ENCODE results near the gene SRGN.

SRGN gene

GRCh38 chr10:69062901-69063300 lies 25.0 kb upstream of the SRGN start:
- no peak overlapping the region for H3K27ac ChIP-seq
- TF ChIP-seq ZFX (IDR thresholded peaks at IDR 0.05) (no peak), CTCF (conservative IDR thresholded peaks at IDR 0.05) (no peak)

- H3K27ac ChIP-seq = no peak overlapping the region
- TF ChIP-seq CTCF (conservative IDR thresholded peaks at IDR 0.05) = no peak
- no peak for TF ChIP-seq ZFX (IDR thresholded peaks at IDR 0.05)
These were observed 23.1 kb upstream of the SRGN start for GRCh38 chr10:69064762-69065328.

GRCh38 chr10:69065406-69066361 lies 22.2 kb upstream of the SRGN start:
- no peak overlapping the region for H3K27ac ChIP-seq
- TF ChIP-seq CTCF (conservative IDR thresholded peaks at IDR 0.05) = no peak
- no peak for TF ChIP-seq ZFX (IDR thresholded peaks at IDR 0.05)

- no peak overlapping the region for H3K27ac ChIP-seq
- TF ChIP-seq CTCF (conservative IDR thresholded peaks at IDR 0.05) = no peak
These were observed 20.7 kb upstream of the SRGN start for GRCh38 chr10:69067189-69067588.

GRCh38 chr10:69068549-69068948 lies 19.4 kb upstream of the SRGN start:
- TF ChIP-seq ZFX (IDR thresholded peaks at IDR 0.05) = no peak
- no peak for TF ChIP-seq CTCF (conservative IDR thresholded peaks at IDR 0.05)
- no peak overlapping the region for H3K27ac ChIP-seq

GRCh38 chr10:69069090-69070042 lies 18.5 kb upstream of the SRGN start:
- no peak overlapping the region for H3K27ac ChIP-seq
- no peak for TF ChIP-seq CTCF (conservative IDR thresholded peaks at IDR 0.05)
- no peak for TF ChIP-seq ZFX (IDR thresholded peaks at IDR 0.05)

Data from C4-2B (cell line).